GM12801 (cell line): ENCODE data around the gene PTPN13.

Source experiments
- TF ChIP-seq, protein P1 (sequence below): IDR thresholded peaks from one replicate; pipeline ENCODE4 v1.5.1; 2011; ENCODE audit warnings: control low read depth; ENCODE audit not compliant: insufficient read length; ENCODE audit errors: extremely low read depth

Gene PTPN13

DNA sequence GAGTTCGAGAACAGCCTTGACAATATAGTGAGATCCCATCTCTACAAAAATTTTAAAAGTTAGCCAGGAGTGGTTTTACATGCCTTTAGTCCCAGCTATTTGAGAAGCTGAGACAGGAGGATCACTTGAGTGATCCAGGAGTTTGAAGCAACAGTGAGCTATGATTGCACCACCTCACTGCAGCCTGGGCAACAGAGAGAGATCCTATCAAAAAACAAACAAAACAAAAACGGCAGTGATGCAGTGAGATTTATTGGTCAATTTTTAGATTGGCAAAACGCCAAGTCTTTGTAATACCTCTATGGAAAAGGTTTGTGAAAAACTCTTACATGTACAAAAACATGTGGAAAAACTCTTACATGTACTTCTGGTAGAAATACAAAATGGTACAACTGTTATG is 91.3 kb downstream of the PTPN13 start:
- TF ChIP-seq, protein P1, sequence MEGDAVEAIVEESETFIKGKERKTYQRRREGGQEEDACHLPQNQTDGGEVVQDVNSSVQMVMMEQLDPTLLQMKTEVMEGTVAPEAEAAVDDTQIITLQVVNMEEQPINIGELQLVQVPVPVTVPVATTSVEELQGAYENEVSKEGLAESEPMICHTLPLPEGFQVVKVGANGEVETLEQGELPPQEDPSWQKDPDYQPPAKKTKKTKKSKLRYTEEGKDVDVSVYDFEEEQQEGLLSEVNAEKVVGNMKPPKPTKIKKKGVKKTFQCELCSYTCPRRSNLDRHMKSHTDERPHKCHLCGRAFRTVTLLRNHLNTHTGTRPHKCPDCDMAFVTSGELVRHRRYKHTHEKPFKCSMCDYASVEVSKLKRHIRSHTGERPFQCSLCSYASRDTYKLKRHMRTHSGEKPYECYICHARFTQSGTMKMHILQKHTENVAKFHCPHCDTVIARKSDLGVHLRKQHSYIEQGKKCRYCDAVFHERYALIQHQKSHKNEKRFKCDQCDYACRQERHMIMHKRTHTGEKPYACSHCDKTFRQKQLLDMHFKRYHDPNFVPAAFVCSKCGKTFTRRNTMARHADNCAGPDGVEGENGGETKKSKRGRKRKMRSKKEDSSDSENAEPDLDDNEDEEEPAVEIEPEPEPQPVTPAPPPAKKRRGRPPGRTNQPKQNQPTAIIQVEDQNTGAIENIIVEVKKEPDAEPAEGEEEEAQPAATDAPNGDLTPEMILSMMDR = no peak

DNA sequence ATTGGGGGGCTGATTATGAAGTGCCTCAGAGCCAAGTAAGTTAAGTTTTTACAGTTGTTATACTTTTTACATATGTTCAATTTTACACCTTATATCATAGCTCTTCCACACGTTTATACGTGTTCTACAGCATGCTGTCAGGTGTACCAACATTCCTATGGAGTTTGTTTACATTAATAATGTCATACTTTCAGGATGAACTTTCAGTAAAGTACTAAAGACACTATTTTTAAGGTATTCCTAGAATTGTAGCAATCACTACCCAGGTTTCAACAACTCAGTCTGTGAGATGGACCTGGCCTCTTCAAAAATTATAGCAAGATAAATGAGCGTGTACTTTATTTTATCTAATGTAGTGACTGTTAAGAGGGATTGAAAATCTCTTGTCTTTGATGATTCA is 92.6 kb downstream of the PTPN13 start:
- TF ChIP-seq, protein P1 = no peak

DNA sequence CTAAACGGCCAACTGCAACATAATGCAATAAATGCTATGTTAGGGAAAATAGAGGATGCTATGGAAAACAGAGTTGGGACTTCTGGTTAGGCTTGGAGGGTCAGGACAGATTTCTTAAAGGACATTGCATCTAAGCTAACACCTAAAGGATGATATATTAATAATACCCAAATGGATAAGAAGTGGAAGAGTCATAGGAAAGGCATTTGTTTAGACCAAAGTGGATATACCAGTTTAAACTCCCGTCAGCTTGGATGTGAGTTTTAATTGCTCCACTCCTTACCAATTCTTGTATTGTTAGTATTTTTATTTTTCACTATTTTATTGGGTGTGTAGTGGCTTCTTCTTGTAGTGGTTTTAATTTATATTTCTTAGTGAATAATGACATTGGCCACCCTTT is 93.9 kb downstream of the PTPN13 start:
- TF ChIP-seq, protein P1 = no peak

DNA sequence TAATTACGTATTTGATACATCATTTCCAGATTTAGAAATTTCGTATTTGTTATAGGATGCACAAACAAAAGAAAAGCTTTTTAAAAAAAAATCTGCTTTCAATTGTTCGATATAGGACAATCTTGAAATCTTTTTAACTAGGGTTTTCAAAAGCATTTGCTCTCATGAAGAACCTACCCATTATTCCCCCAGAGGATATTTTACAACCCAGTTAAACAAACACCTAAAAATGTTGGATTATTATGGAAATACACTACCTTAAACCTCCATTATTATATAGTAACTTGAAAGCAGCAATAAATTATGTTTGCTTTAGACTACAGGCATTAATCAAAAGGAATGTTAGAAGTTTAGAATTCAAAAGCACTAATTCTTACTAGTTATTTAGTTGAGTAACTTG is 110.5 kb downstream of the PTPN13 start:
- TF ChIP-seq, protein P1 = no peak

DNA sequence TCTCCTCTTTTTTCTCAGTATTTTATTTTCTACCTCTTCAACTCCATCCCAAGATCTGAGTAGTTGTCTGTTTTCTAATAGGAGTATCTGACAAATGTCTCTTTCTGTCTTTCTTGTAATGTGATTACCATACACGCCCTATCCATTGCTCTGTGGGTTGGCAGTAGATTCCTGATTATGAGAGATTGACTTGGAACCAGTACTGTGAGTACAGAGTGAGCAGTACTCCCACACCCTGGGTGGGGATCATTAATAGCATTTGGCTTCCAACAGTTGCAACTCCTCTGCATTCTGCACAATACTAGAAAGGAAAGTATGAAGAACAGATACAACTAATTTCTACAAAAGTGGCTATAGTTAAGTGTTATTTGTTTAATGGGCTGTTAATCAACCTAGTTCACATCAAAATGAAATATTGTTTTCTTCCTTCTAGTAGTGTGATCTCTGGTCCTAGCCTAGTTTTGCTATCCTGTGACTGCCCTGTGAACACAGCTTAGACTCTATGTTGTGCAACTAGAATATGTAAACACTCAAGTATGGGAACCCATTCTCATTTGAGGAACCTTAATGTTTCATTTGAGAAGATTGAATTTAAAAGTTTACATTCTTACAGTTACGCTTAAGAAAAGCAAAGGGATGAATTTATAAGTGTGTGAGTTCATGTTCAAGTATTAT is 112.9 kb downstream of the PTPN13 start:
- TF ChIP-seq, protein P1 = no peak

DNA sequence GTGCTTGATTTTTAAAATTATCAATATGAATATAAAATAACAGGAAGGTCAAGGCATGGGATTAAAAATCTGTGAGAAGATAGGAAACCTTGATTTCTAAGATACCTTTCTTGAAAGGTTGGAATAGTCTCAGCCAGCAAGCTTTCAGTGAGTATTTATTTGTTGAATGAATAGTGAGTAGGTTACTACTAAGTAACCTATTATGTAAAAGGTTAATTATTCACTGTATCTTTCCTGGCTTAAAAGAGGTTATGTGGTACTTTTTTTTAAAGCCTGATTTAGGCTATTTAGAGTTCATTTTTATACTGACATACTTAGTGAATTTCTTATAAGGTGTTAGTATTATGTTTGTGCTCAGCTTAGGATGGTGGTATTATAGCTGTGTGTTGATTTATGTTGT is 123.5 kb downstream of the PTPN13 start:
- TF ChIP-seq, protein P1 = no peak

DNA sequence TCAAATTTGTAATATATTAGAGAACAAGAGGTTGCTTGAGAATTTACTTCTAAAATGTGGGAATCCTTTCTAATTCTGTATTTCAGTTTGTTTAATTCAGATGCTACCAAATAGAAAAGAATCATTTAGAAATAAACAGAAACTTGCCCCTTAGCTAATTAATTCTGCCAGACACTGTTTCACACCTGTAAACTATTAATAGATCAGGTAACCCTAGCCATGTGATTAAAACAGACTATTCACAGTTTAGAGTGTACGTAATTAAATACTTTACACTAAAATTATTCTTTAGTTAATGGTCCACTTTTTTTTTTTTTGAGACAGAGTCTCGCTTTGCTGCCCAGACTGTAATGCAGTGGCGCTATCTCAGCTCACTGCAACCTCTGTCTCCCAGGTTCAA is 124.0 kb downstream of the PTPN13 start:
- TF ChIP-seq, protein P1 = no peak
